Measurements from ENCODE around the gene OCEL1. TPM values are rescaled to one million over a fixed set of nuclear protein-coding genes. Genes with fewer than 3 reads are reported as not detected.
"Not testable (repeated sequence)": the region's sequence is repeated elsewhere in the genome, so short reads cannot be mapped to it uniquely, and the experiment has no call there.

OCEL1 gene
- total and polyA plus RNA-seq, 2 of the 13 experiments (the other 11 are each of a cell fraction or from before 2014, with no cell fraction given) = 10.6 to 17.2 TPM

DNA sequence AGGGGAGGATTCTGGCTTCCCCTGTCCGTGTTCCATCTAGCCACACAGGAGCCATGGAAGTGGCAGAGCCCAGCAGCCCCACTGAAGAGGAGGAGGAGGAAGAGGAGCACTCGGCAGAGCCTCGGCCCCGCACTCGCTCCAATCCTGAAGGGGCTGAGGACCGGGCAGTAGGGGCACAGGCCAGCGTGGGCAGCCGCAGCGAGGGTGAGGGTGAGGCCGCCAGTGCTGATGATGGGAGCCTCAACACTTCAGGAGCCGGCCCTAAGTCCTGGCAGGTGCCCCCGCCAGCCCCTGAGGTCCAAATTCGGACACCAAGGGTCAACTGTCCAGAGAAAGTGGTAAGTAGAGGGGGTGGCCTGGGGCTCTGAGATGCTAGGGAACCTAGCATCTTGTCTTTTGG lies 42.7 kb downstream of the OCEL1 start:
- Histone ChIP-seq H3K4me1 (ENCODE audit: insufficient read depth, low read length) (peaks cover 25% of the 10 kb centered on the region), H2AFZ (ENCODE audit: low read length) (no peak overlapping the region), H3K4me2 (ENCODE audit: low read depth, low read length) (peak overlapping the region; percentile 91), H3K27ac (ENCODE audit: extremely low read length, insufficient read depth, low read length) (no peak overlapping the region), H3K79me2 (ENCODE audit: insufficient read depth, low read length) (peaks cover 13% of the 10 kb centered on the region), H3K36me3 (replicated peaks in 1 of 2; ENCODE audit: control insufficient read depth in 1 of 2, insufficient read depth in 2 of 2, low read length in 2 of 2) (peaks cover 3 to 19% of the 10 kb centered on the region in 2 experiments; a peak in 3 of 5 replicates), H3K9ac (ENCODE audit: insufficient read depth, low read depth, low read length) (no peak overlapping the region), H3K4me3 (replicated peaks in 1 of 3; ENCODE audit: insufficient read depth in 1 of 3, low read depth in 2 of 3, low read length in 3 of 3) (no peak overlapping the region), H3K27me3 (ENCODE audit: control insufficient read depth in 1 of 2, insufficient read depth in 2 of 2, low read length in 2 of 2) (peaks cover 0 to 6% of the 10 kb centered on the region in 2 experiments; a peak in 2 of 5 replicates), H3K9me3 (ENCODE audit: low read length) (no peaks in the 10 kb centered on the region), H4K20me1 (ENCODE audit: insufficient read depth, low read length) (no peaks in the 10 kb centered on the region)
- in situ Hi-C loops (cut with HindIII; ENCODE audit: extremely low pct_ligation_motif_present, low pct_unique_long_range_greater_than_20kb) (no loop called here), intact Hi-C loops (cut with micrococcal nuclease; ENCODE audit: unreplicated experiment) (loop anchor here (5.0 kb wide), 1 partner anchor 41 kb away; the partner anchor contains the start of gene OCEL1)
- ChIA-PET CTCF (ENCODE audit: low intra/inter-chr PET ratio, low total read pairs) (no interaction called here), POLR2A (interaction anchor here (0.6 to 2.4 kb wide), 7 partner anchors 11 to 137 kb away, joined by 3 to 40 read pairs (median 6); partner anchors contain the start of genes BST2, NR2F6, OCEL1 and USE1)
- no peak for ATAC-seq
- WGBS (ENCODE audit: low lambda C conversion rate) = 98% methylated on average over 6 of the region's 13 CpGs
- no peak for TF ChIP-seq UBTF (CRISPR knock-in tag; IDR thresholded peaks at IDR 0.05)
- BruUV-seq (replicated peaks) = no TSS peak
- DNase-seq (ENCODE audit: low spot score) = no peak
- no peak for FAIRE-seq

DNA sequence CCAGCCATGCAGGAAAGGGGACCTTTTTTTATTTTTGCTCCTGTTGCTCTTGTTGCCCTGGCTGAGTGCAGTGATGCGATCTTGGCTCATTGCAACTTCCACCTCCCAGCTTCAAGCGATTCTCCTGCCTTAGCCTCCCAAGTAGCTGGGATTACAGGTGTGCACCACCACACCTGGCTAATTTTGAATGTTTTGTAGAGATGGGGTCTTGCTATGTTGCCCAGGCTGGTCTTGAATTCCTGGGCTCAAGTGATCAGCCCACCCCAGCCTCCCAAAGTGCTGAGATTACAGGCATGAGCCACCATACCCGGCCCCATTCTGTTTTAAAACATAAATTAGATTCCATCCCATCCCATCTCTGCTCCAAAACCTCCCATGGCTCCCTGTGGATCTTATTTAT lies 48.9 kb downstream of the OCEL1 start:
- H3K4me3 ChIP-seq (replicated peaks in 1 of 3; ENCODE audit: insufficient read depth in 1 of 3, low read depth in 2 of 3, low read length in 3 of 3); H3K79me2 ChIP-seq (ENCODE audit: insufficient read depth, low read length); in situ Hi-C loops (cut with HindIII; ENCODE audit: extremely low pct_ligation_motif_present, low pct_unique_long_range_greater_than_20kb); H2AFZ ChIP-seq (ENCODE audit: low read length); CTCF ChIA-PET (ENCODE audit: low intra/inter-chr PET ratio, low total read pairs); H3K27ac ChIP-seq (ENCODE audit: extremely low read length, insufficient read depth, low read length); H3K4me1 ChIP-seq (ENCODE audit: insufficient read depth, low read length); H3K27me3 ChIP-seq (ENCODE audit: control insufficient read depth in 1 of 2, insufficient read depth in 2 of 2, low read length in 2 of 2); H3K9me3 ChIP-seq (ENCODE audit: low read length); intact Hi-C loops (cut with micrococcal nuclease; ENCODE audit: unreplicated experiment); FAIRE-seq; ATAC-seq; H3K9ac ChIP-seq (ENCODE audit: insufficient read depth, low read depth, low read length); H3K4me2 ChIP-seq (ENCODE audit: low read depth, low read length); H4K20me1 ChIP-seq (ENCODE audit: insufficient read depth, low read length); DNase-seq (ENCODE audit: low spot score); BruUV-seq (replicated peaks): not testable (repeated sequence)
- TF ChIP-seq ZNF121 (CRISPR knock-in tag; IDR thresholded peaks at IDR 0.05) = peak; percentile 55; the same call in 1 of the 2 replicates
- 96% methylated on average over 3 of the region's 3 CpGs for WGBS (ENCODE audit: low lambda C conversion rate)
- POLR2A ChIA-PET = interaction anchor here (0.8 kb wide), 1 partner anchor 59 kb away, joined by 3 read pairs; the partner anchor contains the start of gene USE1
- peaks cover 17 to 47% of the 10 kb centered on the region in 2 experiments for H3K36me3 ChIP-seq (replicated peaks in 1 of 2; ENCODE audit: control insufficient read depth in 1 of 2, insufficient read depth in 2 of 2, low read length in 2 of 2)

Measured in HepG2 (cell line).